ENCODE data around the gene OR10AD1.

- TF ChIP-seq EZH2 (IDR thresholded peaks at IDR 0.05) (no peak), POLR2AphosphoS5 (IDR thresholded peaks at IDR 0.05; ENCODE audit: borderline replicate concordance, low read depth, low read length) (no peak)
Observed at GRCh38 chr12:48201091-48201490, 2.0 kb downstream of the OR10AD1 start.

Measured in SK-N-MC (cell line).